CD4-positive, alpha-beta T cell treated with Interleukin-12 subunit alpha and Interleukin-12 subunit beta, for 1 hour (primary cell): ENCODE measurements around the gene EIF1AD.

Experiments
- DNase-seq: peaks from one replicate; pipeline ENCODE4 v3.0.0-alpha.2; 2020

The EIF1AD gene

GRCh38 chr11:66002648-66003225 is 780 bp upstream of the EIF1AD start:
- no peak for DNase-seq

DNA sequence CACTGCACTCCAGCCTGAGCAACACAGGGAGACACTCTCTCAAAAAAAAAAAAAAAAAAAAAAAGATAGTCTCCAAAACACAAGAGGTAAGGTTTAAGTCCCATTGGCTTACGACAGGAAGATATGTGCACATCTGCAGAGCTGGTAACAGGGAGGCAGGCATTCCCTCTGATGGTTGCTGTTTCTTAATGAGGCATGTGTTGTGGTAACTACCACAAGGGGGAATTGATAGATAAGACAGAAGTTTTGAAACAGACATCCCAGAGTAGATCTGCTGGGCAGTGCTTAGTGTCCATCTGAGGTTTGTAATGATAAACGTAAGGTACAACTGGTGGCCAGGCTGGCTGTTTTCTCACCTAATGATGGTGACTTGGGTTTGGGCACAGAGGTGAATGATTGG is 4.7 kb downstream of the EIF1AD start:
- DNase-seq, result no peak

GRCh38 chr11:65992056-65992455 is 9.9 kb downstream of the EIF1AD start:
- no peak for DNase-seq

- peak; percentile 95 for DNase-seq
Observed at GRCh38 chr11:65988791-65989592, 13.0 kb downstream of the EIF1AD start.

- DNase-seq, result no peak
Observed at GRCh38 chr11:65987336-65987735, 14.6 kb downstream of the EIF1AD start.

- DNase-seq, result no peak
Observed at GRCh38 chr11:65983589-65983987, 18.4 kb downstream of the EIF1AD start.

DNA sequence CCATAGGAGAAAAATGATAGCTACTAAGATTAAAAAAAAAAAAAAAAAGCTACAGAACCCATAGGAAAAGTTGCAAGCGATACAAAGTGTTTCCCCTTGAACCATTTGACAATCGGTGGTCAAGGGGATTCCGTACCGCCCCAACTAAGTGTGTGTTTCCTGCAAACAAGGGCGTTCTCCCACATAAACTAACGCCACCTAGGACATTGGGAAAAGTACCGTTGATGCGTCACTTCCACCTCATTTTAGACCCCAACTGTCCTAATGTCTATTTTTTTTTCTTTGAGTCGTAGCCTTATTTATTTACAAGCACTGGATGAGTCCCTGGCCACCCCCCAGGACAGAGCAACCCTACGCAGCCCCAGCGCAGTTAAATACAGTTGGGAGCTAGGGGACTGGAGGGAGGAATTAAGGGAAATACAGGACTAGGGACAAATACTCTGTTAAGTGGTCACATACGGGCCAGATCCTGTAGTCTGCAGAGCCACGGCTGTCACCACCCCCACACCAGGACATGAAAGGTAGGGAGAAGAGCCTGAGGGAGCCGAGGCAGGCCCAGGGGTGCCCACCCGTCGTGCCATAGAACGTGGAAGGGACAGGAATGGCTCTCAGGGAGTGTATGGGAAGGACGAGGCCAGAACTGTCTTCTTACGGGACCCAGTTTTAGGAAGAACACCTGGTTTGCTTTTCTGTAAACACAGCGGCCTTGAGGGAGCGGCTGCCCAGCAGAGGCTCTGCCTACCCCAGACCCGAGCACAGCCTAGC is 19.0 kb downstream of the EIF1AD start:
- DNase-seq, result no peak

- no peak for DNase-seq
Observed at GRCh38 chr11:65981972-65982823, 19.8 kb downstream of the EIF1AD start.

- DNase-seq, result no peak
Observed at GRCh38 chr11:65981101-65981740, 20.7 kb downstream of the EIF1AD start.

DNA sequence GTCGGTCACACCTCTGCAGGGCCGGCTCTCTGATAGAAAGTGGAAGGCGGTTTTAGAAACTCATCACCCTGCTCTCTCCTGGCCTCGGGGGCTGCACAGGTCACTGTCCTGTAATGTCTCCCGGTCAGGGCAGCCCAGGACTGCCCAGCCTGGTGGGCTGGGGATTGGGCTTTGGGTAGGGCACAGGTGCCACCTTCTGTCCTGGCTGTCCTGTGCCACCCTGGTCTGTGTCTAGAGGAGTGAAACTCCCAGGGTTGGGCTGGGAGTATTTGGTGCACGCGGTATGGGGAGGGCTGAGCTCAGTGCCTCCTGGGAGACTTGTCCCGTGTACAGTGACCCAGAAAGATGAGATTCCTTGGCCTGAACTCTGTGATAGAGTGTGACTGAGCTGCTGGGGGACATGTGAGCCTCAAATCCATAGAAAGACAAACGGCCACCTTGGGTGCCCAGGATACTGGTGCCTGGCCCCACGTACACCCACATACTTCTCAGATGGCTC is 22.6 kb downstream of the EIF1AD start:
- no peak for DNase-seq

DNA sequence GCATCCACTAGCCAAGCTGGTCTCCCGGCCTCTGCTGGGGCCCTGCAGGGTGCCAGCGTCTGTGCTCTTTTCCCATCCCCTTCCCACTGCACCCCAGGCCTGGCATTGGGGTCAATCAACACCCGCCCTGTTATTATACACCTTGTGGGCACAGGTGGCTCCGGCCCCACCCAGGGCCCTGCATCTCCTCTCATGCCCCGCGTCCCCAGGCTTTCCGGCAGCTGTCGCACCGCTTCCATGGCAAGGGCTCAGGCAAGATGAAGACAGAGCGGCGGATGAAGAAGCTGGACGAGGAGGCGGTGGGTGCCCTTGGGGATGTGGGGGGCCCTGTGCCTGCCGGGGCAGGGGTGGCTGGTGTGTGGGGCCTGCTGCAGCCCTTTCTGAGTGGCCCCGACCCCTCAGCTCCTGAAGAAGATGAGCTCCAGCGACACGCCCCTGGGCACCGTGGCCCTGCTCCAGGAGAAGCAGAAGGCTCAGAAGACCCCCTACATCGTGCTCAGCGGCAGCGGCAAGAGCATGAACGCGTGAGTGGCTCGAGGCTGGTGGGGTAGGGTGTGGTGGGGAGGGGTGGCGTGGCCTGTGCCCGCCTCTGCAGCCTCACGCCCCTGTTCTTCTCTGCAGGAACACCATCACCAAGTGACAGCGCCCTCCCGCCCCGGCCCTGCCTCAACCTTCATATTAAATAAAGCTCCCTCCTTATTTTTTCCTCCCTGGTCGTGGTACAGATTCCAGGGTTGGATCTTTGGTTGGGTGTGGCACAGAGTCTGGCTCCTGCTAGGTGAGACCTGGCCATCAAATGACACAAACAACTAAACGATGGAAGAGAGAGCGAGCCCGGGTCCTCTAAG is 23.3 kb downstream of the EIF1AD start:
- no peak for DNase-seq

DNA sequence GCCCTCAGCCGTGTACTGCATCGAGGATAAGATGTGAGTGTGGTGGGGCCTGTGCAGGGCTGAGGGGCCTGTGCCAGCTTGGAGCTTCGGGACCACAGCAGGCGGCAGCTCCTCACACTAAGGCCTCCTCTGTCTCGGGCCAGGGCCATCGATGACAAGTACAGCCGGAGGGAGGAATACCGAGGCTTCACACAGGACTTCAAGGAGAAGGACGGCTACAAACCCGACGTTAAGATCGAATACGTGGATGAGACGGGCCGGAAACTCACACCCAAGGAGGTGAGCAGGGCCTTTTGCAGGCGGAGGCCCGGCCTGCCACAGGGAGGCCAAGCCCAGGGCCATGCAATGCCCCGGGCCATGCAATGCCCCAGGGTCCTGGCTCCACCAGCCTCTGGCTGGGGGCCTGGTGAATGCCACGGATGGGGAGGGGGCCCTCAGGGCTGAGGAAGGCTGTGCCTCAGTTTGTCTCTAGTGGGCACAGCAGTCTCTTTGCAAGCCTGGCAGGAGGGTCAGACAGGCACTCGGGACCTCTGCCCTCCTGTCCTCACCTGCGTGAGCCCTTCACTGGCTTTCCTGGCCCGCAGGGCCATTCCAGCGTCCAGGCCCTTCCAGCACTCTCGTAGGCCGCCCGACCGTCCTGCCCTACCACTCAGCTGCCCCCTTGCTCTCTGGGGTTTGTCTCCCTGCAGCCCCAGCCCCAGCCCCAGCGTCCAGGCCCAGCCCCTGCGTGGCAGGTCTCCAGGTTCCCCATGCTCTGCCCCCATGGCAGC is 24.2 kb downstream of the EIF1AD start:
- no peak for DNase-seq

DNA sequence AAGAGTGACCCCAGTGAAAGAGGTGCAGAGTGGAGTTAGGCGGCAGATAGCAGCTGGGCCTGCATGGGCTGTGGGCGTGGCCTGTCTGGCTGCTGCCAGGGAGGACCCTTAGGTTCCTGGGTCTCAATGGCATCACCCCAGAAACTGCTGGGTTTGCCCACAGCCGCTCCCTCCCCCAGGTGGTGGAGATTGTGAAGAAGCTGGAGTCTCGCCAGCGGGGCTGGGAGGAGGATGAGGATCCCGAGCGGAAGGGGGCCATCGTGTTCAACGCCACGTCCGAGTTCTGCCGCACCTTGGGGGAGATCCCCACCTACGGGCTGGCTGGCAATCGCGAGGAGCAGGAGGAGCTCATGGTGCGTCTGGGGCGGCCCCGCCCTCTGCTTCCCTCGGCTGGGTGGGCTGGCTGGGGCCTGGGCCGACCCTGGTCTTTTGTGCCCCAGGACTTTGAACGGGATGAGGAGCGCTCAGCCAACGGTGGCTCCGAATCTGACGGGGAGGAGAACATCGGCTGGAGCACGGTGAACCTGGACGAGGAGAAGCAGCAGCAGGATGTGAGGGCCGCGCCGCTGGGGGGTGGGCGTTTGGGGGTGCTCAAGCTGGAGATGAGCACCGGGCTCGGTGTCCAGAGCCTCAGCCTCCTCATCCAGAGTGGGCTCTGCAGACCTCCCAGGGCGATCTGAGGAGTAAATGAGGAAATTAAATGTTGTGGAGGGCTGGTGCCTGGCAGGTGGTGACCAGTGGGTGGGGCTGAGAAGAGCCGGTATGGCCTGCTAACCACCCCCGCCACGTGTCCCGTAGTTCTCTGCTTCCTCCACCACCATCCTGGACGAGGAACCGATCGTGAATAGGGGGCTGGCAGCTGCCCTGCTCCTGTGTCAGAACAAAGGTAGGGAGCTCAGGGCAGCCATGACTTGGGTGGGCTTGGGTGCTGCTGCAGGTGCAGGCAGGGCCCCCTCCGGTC is 25.5 kb downstream of the EIF1AD start:
- DNase-seq, result no peak

- DNase-seq, result no peak
Observed at GRCh38 chr11:65975771-65976170, 26.2 kb downstream of the EIF1AD start.

- no peak for DNase-seq
Observed at GRCh38 chr11:65973439-65974110, 28.4 kb downstream of the EIF1AD start.

GRCh38 chr11:65972116-65972515 is 29.8 kb downstream of the EIF1AD start:
- DNase-seq, result no peak

GRCh38 chr11:65968600-65969482 is 33.1 kb downstream of the EIF1AD start:
- DNase-seq, result no peak
